COLO829 (cell line): ENCODE results near the gene HCRTR2.

Experiments
- DNase-seq: peaks from one replicate; pipeline ENCODE4 v3.0.0; 2012; ENCODE audit warnings: low spot score

Gene HCRTR2

GRCh38 chr6:55327169-55327568 lies 152.9 kb downstream of the HCRTR2 start, which contains the start of gene GFRAL:
Gene GFRAL (plus strand): TSS chr6:55327469. CDS start chr6:55327555, 86 bp downstream.
- no peak for DNase-seq
